ENCODE measurements around the gene C19orf73.

C19orf73 gene

DNA sequence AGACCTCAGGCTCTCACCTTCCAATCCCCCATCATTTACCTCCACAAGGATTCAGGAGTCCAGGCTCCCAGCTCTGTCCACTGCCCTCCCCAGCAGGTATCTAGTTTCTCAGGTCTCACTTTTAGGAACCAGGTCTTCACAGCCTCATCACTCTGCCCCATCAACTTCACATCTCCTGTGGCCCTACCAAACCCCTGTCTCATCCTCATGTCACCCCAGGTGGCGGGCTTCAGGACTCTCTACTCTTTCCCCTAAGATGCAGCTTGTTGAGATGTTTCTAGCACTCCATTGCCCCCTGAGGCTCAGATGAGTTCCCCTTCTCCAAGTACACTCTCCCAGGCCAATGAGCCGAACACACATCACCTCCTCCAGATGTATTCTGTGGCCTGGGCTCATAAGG lies 1.9 kb upstream of the C19orf73 start:
- no peak for DNase-seq

DNA sequence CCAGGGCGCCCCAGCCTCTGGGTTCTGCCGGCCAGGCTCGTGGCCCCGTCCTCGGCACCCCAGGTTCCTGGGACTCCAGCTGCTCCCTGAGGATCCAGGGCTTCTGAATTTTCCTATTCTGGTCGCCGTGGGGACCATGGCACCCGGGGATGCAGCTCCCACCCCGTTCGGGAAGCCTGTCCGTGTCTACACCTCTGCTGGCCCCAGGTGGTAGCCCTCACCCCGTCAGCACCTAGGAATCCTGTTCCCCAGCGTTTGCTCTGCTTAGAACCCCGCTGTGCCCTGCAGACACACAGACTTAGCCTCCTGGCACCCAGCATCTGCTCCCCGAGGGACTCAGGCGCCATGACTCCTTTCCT lies 1.4 kb upstream of the C19orf73 start:
- DNase-seq, result no peak

DNA sequence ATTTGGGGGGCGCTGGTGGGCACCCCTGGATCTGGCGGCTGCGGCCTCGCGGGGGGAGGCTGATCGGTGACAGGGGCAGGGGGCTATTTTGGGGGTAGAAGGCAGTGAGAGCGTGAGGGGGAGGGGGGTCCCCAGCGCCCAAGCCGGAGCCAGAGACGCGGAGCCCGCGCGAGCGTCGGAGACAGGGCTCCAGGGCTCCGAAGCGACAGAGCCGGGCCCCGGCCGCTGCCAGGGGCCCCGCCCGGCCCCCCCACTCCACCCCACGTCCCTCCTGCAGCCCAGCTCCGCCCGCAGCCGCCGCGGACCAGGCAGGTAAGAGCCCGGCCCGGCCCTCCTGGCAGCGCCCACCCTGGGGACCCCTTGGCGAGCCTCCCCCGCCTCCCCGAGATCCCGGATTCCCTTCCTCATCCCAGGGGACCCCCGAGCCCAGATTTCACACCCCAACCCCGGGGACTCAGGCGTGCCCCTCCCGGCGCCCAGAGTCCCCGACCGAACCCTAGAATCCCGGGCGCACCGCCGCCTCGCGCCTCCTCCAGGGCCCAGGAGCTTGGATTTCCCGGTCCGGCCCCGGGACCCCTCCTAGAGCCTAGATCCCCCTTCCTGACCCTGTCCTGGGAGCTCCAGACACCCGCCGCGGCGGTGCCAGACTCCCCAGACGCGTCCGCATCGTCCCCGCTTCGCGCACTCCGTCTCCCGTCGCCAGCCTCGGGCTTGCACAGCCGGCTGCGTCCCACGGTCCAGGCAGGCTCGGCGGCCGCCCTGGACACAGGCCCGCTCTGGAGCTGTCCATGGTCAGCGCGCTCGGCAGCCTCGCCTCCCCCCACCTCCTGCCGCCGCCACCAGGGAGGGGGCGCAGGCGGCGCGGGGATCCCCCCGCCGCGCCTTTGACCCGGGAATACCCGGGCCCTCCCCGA lies 725 bp upstream of the C19orf73 start, which contains the start of gene PPFIA3:
Gene PPFIA3, plus strand, starts transcription at position 134 of the 914 bp plus-strand sequence. CDS start 8,330 bp downstream, outside the sequence.
- DNase-seq, result no peak

DNA sequence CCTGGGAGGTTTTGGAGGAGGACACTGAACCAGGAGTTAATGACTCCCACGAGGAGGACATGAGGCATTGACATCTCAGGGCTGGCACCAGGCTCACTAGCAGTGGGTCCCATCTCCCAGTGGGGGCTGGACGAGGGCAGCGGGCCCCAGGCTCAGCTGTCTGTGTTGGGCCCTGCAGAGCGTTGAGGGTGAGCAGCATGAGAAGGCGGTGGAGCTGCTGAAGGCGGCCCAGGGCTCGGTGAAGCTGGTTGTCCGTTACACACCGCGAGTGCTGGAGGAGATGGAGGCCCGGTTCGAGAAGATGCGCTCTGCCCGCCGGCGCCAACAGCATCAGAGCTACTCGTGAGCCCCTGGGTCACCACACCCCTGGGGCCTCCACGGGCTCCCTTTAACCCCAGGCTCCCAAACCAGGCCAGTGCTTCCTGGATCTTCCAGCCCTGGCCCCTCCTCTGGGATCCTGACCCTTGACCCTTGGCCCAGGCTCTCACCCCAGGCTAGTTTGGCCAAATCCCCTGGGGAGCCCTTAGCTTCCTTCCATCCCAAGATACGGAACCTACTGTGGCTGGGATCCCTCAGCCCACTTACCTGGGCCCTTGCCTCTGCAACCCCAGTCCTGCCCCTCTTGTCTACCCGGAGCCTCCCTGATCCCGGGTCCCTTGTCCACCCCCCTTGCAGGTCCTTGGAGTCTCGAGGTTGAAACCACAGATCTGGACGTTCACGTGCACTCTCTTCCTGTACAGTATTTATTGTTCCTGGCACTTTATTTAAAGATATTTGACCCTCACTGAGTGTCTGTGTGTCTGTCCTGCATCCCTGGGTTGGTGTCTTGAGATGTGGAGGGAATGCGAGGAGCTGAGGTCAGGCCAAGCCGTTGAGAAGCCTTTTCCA lies 1.0 kb downstream of the C19orf73 start:
- DNase-seq, result no peak

DNA sequence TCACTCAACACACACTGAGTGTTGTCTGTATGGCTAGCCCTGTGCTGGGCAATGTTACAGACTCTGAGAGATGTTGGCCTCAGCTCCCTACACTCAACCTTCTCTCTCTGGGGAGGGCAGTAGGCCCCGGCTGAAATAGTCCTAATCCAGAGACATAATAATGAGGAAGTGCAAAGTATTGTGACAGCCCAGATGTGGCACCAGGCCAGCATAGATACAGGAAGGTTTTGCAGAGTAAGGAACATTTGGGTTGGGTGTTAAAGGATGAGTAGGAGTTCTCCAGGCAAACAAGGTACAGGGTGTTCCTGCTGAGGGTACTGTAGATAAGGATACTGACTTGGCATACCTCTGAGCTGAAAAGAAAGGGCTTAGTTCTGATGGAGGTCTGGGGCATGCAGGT lies 2.4 kb downstream of the C19orf73 start:
- DNase-seq, result no peak

DNA sequence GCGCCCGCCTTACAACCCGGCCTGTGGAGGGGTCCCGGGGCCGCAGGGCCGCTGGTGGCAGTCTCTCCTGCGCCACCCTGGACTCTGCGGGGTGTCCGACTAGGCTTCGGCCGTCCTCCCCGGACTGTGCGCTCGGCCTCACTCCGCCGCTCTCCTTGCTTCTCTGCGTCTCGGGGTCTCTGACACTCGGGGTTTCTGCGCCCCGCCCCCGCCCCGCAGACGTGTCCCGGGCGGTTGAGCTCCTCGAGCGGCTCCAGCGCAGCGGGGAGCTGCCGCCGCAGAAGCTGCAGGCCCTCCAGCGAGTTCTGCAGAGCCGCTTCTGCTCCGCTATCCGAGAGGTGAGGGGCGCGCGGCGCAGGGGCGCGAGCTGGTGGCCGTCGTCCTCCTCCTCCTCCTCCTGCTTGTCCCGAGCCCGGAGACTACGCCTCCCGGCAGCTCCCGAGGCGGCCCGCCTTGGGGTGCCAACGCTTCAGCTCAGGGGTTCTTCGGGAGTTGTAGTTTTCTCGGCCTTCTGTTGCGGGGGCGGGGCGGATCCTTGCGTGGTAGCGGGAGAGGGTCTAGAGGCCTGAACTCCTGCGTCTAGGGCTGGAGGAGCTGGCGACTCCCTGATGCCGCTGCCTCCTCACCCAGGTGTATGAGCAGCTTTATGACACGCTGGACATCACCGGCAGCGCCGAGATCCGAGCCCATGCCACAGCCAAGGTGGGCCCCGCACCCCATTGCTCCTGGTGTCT lies 4.1 kb downstream of the C19orf73 start:
- peak; percentile 60 for DNase-seq

DNA sequence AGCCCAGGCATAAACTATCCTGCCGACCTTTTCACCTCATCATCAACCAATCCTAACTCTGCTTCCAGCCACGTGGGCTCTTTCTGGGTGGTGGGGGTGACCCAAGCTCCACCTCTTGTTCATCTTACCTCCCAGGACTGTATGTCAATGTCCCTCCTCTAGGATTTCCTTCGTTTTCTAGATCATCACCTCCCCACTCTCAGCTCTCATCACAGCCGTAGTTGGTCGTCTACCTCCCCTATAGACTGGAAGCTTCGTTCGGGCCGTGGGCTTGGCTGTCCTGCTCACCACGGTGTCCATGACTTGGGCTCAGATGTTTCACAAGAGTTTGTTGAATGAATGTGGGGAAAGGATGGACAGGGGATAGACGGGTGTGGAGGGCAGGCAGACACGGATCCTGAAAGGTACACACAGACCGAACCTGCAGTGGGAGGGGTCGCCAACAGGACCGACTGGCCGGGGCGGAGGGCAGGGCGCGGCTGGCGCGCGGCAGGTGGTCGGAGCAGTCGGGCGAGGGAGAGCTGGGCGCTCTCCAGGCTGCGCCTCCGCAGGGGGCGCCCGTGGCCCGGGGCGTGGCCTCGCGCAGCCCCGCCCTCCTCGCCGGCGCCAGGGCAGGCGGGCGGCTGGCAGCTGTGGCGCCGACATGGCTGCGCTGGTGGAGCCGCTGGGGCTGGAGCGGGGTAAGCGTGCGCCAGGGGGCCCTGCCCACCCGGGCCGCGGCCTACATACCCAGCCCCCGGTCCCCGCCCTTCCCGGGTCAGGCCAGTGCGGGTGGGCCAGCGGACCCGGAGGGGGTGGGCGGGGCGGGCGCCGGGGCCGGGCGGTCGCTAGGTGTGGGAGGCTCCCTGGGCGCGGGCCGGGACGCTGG lies 4.9 kb downstream of the C19orf73 start, which contains the start of gene LIN7B:
Gene LIN7B, plus strand, starts transcription at position 609 of the 868 bp plus-strand sequence. Its CDS starts 35 bp downstream, at position 644.
- DNase-seq, result peak; percentile 81

DNA sequence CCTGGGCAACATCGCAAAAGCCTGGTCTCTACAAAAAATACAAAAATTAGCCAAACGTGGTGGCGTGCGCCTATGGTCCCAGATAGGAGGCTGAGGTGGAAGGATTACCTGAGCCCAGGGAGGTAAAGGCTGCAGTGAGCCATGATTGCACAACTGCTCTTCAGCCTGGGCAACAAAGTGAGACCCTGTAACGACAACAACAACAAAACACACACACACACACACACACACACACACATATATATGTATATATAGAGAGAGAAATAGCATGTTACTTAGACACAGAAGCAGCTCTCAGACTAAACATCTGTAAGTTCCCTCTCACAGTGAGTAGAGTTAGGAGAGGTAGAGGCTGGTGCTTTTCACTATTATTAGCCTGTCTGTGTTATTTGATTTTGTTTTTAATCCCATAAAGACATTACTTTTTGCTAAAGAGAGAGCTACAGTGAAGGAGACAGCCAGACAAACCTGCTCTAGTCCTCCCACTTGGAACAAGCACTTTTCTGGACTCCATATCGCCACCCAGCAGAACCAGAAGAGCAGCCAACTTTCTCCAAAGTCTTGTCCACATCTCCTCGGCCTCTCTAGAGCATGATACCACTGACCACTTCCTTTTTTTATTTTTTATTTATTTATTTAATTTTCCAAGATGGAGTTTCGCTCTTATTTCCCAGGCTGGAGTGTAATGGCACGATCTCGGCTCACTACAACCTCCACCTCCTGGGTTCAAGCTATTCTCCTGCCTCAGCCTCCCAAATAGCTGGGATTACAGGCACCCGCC lies 7.5 kb downstream of the C19orf73 start:
- DNase-seq, result no peak

DNA sequence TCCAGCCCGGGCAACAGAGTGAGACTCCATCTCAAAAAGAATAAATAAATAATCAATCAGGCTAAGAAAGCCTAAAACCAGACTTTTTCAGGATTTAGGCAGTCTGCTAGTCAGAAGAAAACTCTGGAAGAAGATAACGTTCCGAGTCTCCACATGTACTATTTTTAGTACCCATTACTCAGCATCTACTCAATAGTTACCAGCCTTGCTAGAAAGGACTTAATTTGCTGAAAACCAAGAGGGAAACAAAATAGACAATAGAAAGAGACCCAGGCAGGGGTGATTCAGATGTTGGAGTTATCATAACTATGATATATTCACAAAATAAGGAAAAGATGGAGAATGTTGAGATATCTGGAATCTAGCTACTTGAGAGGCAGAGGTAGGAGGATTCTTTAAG lies 8.4 kb downstream of the C19orf73 start:
- no peak for DNase-seq

DNA sequence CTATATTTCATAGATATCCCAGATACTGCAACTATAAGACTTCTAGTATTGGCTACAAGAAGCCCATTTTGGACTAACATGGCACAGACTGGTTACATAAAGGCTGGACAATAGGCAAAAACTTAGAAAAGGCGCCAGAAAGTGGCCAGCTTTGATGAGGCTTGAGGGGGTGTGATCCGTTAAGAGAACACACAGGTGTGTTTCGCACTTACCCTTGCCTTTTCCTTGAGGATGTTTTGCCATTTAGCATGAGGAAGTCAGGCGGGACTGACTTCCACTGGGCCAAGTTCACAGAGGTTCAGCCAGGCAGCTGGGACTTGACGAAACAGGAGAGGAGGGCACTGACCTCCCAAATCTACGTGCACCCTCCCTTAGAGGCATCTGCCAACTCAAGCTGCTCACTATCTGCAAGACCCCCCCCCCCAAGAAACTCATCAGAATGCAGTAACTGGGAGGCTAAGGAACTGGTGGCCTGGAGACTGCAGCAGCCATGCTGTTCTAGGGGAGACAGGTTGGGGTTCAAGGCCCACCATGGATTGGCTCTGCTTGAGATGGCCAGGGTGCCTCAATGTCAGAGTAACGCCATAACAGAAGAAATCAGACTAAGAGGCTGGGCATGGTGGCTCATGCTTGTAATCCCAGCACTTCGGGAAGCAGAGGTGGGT lies 9.2 kb downstream of the C19orf73 start:
- DNase-seq, result no peak

DNA sequence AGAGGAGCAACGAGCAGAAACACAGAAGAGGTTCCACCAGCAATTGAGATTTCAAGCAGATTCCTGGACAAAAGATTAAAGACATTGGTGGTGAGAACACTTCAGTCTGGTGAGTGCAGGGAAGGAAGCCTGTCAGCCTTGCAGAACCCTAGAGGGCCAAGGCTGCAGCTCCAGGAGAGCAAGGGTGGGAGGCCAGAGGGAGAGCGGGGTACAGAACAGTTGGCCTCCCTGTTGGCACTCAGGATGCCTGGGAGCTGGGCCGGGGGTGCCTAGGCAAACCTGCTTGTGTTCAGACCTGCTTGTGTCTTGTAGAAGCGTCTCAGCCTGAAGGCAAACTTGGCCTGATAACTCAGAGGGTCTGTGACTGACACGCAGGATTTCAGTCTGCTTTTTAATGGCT lies 9.9 kb downstream of the C19orf73 start:
- no peak for DNase-seq

DNA sequence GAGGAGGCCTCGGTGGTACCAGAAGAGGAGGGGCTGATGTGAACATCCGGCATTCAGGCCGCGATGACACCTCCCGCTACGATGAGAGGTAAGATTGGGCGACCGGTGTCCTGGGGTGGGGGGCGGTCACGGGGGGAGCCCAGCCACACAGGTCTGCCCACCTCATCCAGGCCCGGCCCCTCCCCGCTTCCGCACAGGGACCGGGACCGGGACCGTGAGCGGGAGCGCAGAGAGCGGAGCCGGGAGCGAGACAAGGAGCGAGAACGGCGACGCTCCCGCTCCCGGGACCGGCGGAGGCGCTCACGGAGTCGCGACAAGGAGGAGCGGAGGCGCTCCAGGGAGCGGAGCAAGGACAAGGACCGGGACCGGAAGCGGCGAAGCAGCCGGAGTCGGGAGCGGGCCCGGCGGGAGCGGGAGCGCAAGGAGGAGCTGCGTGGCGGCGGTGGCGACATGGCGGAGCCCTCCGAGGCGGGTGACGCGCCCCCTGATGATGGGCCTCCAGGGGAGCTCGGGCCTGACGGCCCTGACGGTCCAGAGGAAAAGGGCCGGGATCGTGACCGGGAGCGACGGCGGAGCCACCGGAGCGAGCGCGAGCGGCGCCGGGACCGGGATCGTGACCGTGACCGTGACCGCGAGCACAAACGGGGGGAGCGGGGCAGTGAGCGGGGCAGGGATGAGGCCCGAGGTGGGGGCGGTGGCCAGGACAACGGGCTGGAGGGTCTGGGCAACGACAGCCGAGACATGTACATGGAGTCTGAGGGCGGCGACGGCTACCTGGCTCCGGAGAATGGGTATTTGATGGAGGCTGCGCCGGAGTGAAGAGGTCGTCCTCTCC lies 11.1 kb downstream of the C19orf73 start:
- no peak for DNase-seq

DNA sequence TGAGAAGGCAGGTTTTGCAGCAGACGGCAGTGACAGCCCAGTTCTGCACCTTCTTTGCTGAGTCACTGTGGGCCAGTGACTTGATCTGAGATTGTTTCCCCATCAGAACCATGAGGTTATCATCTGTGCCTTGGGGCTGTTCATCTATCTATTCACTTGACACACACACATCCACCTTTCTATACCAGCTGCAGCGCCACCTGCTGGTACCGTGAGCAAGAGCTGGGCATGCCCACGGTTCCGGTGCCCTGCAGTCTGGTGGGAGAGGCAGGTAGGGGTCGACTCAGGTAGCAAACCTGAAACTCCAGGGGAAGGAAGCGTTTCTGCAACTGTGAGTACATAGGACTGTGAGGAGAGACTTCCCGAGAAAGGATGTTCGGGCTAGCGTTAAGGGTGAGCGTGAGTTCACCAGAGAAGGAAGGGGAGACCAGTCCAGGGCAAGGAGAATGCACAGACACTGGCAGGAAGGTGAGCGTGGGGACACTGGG lies 12.3 kb downstream of the C19orf73 start:
- DNase-seq, result peak; percentile 72

DNA sequence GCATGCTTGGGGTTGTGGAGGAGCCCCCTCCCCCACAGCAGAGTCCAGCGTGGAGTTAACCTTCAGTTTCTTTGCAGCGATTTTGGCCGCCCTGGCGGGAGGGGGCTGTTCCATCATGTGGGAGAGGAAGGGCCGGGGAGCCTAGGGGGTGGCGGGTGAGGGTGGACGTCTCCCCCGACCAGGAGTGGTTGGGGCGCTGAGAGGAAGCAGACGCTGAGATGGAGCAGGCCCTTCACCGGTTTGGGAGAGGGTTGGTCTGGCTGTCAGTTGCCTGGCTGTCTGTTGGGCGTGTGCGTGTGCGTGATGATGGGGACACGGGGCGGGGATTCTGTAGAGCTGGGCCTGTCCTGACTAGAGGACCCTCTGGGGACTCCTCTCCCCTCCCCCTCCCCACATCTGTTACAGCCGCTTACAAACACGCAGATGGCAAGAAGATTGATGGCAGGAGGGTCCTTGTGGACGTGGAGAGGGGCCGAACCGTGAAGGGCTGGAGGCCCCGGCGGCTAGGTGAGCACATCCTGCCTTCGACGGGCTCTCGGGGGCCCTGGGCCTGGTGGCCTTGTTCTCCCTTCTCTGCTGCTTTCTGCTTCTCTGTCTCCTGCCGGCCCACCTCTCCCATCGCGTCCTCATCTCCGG lies 14.6 kb downstream of the C19orf73 start:
- DNase-seq, result no peak

DNA sequence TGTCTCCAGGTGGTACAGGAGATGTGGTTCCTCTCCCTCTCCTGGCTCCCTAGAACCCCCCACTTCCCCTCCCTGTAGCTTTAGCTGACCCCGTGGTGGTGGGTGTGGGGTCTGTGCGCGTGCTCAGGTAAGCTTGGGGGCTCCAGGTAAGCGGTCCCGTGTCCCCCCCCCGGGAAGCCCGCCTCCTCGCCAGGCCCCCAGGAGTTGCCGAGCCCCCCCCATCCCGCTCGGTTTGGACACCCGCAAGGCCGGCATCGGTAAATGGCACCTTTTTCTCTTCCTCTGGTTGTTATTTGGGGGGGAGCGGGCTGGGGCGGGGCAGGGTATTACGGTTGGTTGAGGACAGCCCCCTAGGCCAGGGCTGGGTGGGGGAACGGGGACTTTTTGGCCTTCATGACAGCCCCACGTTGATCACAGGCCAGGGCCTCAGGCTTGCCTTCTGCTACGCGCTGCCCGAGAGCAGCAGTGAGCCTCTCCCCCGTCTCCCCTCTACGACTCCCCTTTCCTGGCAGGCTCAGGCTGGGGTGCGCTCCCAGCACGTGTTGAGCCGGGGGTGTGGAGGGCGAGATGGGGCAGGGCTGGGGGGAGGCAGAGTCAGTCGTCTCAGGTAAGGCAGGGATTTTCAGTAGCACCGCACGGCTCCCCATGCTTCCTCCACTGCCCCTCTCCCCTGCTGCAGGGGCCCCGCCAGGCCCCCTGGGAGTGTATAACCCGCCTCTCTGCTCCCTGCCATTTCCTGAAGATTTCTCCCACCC lies 15.4 kb downstream of the C19orf73 start:
- no peak for DNase-seq

DNA sequence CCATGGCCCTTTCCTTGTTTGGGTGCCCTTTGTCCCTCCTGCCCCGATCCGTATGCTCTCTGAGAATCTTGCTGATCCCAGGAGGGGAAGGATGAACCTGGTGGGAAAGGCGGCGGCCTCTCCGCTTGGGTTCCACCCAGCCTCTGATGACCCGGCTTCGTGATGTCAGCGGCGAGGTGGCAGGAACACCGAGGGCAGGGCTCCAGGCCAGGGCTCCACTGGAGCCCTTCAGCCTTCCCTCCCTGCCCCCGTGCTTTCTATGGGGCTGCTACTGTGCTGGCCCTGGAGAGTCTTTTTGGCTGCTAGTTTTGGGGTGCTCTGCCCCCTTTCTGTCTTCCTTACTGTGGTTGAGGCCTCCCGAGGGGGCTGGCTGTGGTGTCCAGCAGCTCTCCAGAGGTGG lies 16.6 kb downstream of the C19orf73 start:
- no peak for DNase-seq

DNA sequence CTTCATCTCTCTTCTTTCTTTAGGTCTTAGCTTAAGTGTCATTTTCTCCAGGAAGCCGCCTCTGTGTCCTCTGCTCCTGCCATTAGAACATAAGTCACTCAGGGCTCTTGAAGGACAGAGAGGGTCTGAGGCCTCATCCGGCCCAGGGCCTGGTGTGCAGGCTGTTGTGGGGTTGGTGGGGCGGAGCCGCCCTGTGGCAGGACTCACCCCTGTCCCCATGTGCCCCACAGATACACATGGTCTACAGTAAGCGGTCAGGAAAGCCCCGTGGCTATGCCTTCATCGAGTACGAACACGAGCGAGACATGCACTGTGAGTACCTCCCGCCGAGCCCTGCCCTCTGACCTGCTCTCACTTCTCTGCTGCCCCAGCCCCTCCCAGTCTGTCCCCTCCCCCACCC lies 17.8 kb downstream of the C19orf73 start:
- DNase-seq, result no peak

DNA sequence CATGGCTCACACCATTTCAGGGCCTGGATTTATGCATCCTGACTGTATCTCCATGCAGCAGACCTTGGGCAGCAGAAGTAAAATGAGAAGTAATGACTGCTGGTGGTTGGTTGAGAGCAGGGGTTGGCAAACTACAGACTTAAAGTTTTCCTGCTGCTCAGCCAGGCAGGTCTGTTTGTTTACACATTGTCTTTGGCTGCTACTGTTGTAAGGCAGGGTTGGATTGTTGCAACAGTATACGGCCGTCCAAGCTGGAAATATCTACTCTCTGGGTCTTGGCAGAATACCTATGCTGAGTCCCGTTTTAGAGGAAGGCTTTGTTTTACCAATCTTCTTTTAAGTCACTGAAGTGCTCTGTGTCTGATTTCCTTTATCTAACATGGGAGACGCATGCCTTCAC lies 20.1 kb downstream of the C19orf73 start:
- no peak for DNase-seq
